Stomach smooth muscle (tissue), 2 donors: ENCODE data around the gene HMGXB4.

ENCODE experiments used
- H3K27ac ChIP-seq: one replicate; pipeline ENCODE4 v1.7.0; 2013; ENCODE audit warnings: mild to moderate bottlenecking, low read length, inconsistent platforms
- H3K27me3 ChIP-seq, 2 donors: one replicate each; pipeline ENCODE4 v1.7.0; 2013; ENCODE audit warnings: low read length in 2 of 2; ENCODE audit not compliant: insufficient read depth in 2 of 2, control insufficient read depth in 1 of 2
- H3K36me3 ChIP-seq, 2 donors: one replicate each; pipeline ENCODE4 v1.7.0; 2013; ENCODE audit warnings: low read length in 2 of 2; ENCODE audit not compliant: control insufficient read depth in 2 of 2, insufficient read depth in 2 of 2
- H3K4me1 ChIP-seq: one replicate; pipeline ENCODE4 v1.7.0; 2013; ENCODE audit warnings: low read length; ENCODE audit not compliant: control insufficient read depth, insufficient read depth
- H3K4me3 ChIP-seq, 2 donors: one replicate each; pipeline ENCODE4 v1.7.0; 2013; ENCODE audit warnings: low read length in 2 of 2
- H3K9ac ChIP-seq, 2 donors: one replicate each; pipeline ENCODE4 v1.7.0; 2013; ENCODE audit warnings: low read length in 2 of 2, mild to moderate bottlenecking in 1 of 2
- H3K9me3 ChIP-seq, 2 donors: one replicate each; pipeline ENCODE4 v1.7.0; 2013; ENCODE audit warnings: low read length in 2 of 2; ENCODE audit not compliant: control insufficient read depth in 2 of 2
- donor health status: healthy.
- donor health status: Pancreatic carcinoma.

Gene HMGXB4

GRCh38 chr22:35310556-35311550, 53.6 kb downstream of the HMGXB4 start:
- Histone ChIP-seq H3K4me1 (peaks cover 29% of the 10 kb centered on the region), H3K4me3 (no peak overlapping the region), H3K27me3 (no peaks in the 10 kb centered on the region), H3K9ac (no peak overlapping the region), H3K36me3 (peaks cover 0 to 7% of the 10 kb centered on the region in 2 donors), H3K27ac (no peak overlapping the region), H3K9me3 (no peaks in the 10 kb centered on the region)

DNA sequence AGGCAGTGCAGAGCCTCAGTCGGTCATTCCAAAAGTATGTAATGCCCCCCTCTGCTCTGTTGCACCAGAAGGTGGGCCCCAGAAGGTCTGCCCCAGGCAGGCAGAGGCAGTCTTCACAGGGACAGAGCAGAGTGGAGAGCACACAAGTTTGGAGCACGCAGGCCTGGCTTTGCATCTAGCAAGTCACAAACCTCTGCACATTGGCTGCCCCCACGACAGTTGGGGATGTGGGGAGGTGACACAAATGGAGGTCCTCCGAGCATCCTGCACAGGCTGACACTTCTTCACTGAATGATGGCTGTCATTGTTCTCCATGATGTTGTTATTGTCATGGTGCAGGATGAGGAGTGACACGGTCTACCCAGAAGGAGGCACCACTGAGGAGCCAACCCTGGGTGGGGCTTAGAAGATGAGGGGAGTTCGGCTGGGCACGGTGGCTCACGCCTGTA, 54.3 kb downstream of the HMGXB4 start:
- no peak overlapping the region for H3K4me3 ChIP-seq
- no peak overlapping the region for H3K9ac ChIP-seq
- peaks cover 0 to 4% of the 10 kb centered on the region in 2 donors for H3K36me3 ChIP-seq
- H3K4me1 ChIP-seq = peaks cover 31% of the 10 kb centered on the region
- H3K27me3 ChIP-seq = no peaks in the 10 kb centered on the region
- no peak overlapping the region for H3K27ac ChIP-seq
- H3K9me3 ChIP-seq = no peaks in the 10 kb centered on the region

DNA sequence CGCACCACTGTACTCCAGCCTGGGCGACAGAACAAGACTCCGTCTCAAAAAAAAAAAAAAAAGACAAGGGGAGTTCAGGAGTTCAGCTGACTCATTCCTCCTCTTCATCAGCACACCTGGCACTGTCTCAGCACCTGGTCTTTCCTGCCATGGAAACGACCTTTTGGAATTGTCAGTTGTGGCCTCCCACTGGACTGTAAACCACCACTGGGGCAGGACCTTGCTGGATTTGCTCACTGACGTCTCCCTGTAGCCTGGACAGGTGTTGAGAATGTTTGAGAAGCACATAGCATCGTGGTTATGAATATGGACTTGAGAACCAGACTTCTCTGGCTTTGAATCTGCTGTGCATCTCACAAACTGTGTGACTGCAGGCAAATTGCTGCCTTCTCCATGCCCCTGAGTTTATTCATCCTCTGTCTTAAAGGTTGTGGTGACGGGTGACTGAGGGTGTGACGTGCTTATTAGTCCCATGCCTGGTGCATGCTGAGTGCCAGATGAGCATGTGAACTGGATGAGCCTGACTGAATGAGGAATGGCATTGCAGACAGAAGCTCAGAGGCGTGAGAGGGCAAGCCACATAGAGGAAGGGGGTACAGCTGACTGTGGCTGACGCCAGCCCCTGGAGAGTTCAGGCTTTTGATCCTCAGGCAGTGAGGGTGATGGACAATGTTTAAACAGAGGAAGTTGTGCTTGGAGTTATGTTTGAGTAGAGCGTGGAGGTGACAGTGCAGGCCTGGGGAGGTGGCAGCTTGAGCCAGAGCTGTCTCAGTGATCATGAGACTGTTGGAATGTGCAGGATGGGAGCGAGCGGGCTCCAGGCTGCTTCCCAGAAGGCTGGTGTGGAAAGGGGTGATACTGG, 55.1 kb downstream of the HMGXB4 start:
- Histone ChIP-seq H3K9ac (no peak overlapping the region), H3K27ac (no peak overlapping the region), H3K4me3 (no peak overlapping the region), H3K9me3 (no peaks in the 10 kb centered on the region), H3K36me3 (peaks cover 0 to 4% of the 10 kb centered on the region in 2 donors), H3K4me1 (peaks cover 31% of the 10 kb centered on the region), H3K27me3 (no peaks in the 10 kb centered on the region)

DNA sequence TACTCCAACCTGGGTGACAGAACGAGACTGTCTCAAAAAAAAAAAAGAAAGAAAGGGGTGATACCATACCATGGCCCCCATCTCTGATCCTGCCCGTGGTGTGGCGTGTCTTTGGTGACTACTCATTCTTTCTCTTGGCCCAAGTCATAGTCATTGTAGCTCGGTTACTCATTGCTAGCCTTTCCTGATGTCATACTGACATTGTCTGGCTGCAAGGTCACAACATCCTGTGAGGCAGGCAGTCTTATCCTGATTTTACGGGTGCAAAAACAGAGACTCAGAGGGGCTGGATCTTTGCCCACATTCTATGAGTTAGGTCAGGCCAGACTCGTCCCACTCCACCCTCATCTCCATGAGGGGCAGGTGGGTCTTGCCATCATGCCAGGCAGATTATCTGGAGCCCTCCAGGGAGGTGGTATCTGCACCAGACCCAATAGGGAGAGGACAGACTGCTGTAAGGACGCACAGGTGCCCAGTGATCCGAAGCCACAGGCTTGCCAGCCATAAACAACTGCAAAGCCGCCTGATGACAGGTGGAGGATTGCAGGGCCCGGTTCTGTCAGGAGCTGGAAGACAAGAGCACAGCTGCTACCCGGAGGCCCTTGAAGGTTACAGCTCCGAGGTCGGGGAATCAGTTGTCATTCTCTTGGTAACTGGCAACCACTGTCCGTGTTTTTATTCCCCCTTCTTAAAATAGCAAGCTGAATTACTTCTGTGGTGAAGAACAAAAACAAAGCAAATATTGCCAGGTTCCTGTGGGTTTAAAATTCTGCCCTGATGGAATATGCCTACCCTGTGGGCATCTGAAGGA, 56.2 kb downstream of the HMGXB4 start:
- Histone ChIP-seq H3K4me1 (peaks cover 31% of the 10 kb centered on the region), H3K27ac (peak overlapping the region; percentile 31), H3K9ac (peak overlapping the region in 1 of 2 donors; percentile 36)

DNA sequence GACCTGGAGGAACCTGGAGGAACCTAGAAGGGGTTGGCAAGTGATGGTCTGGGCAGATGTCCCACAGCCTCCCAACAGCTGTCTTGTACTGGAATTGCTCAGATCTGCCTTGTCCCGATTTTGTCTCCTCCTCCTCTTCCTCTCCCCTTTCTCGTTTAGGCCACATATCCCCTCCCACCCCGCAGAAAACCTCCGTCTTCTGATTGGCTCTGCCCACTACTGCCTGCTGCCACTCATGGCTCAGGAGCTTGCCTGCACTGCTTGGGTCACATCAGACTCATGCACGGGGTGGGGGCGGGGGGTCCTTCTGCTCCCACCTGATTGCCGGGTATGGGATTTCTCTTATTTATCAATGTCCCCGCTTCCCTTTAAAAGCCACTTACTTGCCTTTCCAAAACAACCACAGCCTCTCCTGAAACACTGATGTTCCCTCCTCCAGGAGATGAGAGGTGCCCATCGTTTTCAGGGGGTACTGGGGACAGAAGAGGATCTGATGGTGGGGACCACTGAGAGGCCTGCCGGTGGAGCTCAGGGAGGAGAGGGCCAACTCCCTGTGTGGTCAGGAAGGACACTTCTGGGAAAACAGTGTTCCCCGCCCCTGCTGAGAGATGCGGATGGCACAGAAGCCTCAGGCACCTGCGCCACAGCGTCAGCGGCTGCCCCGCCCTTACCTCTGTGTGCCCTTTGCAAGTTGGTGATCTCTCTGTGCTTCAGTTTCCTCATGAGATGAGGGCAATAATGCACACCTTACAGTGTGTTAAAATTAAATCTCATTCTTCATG, 57.1 kb downstream of the HMGXB4 start:
- Histone ChIP-seq H3K9ac (peak overlapping the region in 1 of 2 donors; percentile 36), H3K4me1 (peaks cover 31% of the 10 kb centered on the region), H3K4me3 (peak overlapping the region in 1 of 2 donors; percentile 38), H3K27ac (peak overlapping the region; percentile 31), H3K9me3 (no peaks in the 10 kb centered on the region), H3K36me3 (peaks cover 13 to 14% of the 10 kb centered on the region in 2 donors), H3K27me3 (no peaks in the 10 kb centered on the region)

More for the DNA sequence above, 56.2 kb downstream of the HMGXB4 start:
- H3K36me3 ChIP-seq = peaks cover 6 to 9% of the 10 kb centered on the region in 2 donors
- no peaks in the 10 kb centered on the region for H3K27me3 ChIP-seq
- H3K4me3 ChIP-seq = peak overlapping the region in 1 of 2 donors; percentile 38
- no peaks in the 10 kb centered on the region for H3K9me3 ChIP-seq

DNA sequence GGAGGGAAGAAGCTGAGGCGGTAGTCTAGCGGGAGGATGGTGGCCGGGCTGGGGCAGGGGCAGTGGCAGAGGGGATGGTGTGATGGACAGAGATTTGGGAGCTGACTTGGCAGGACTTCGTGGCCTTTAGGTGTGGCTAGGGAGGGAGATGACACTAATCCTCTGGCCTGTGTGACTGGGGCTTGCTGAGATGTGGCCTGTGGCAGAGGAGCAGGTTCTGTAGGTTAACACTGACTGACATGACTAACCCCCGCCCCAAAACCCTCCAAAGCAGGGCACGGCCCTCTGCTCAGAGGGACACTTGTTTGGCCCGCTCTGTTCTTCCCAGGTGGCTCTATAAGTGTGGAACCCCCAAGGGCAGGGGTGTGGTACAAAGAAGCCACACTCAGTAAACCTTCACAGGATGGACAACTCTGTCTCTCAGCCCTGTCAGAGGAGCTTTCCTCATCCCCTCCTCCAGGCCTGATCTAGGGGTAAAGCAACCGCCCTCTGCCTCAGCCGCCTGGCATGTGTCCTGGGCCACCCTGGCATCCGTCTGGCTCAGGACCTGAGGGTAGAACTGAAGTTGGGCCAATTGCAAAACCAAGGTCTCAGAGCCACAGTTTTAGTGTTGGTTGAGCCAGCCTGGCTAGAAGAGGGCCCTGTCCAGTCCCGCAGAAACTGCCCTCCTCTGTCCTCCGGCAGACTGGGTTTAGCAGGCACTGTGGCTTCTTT, 58.0 kb downstream of the HMGXB4 start:
- H3K4me1 ChIP-seq = peaks cover 31% of the 10 kb centered on the region
- no peak overlapping the region for H3K27ac ChIP-seq
- no peak overlapping the region for H3K9ac ChIP-seq
- H3K27me3 ChIP-seq = no peaks in the 10 kb centered on the region
- peaks cover 13 to 18% of the 10 kb centered on the region in 2 donors for H3K36me3 ChIP-seq
- no peak overlapping the region for H3K4me3 ChIP-seq
- no peaks in the 10 kb centered on the region for H3K9me3 ChIP-seq

- no peaks in the 10 kb centered on the region for H3K27me3 ChIP-seq
- H3K36me3 ChIP-seq = peaks cover 13 to 19% of the 10 kb centered on the region in 2 donors
- no peak overlapping the region for H3K9ac ChIP-seq
- no peak overlapping the region for H3K27ac ChIP-seq
- H3K4me3 ChIP-seq = no peak overlapping the region
- peaks cover 31% of the 10 kb centered on the region for H3K4me1 ChIP-seq
- H3K9me3 ChIP-seq = no peaks in the 10 kb centered on the region
Measured at GRCh38 chr22:35315855-35316745, 58.8 kb downstream of the HMGXB4 start.

- no peak overlapping the region for H3K27ac ChIP-seq
- H3K36me3 ChIP-seq = peaks cover 13 to 19% of the 10 kb centered on the region in 2 donors
- H3K4me3 ChIP-seq = no peak overlapping the region
Measured at GRCh38 chr22:35316751-35317150, 59.5 kb downstream of the HMGXB4 start.

More at GRCh38 chr22:35316751-35317150, 59.5 kb downstream of the HMGXB4 start:
- Histone ChIP-seq H3K9me3 (no peaks in the 10 kb centered on the region), H3K4me1 (peaks cover 31% of the 10 kb centered on the region), H3K9ac (no peak overlapping the region), H3K27me3 (no peaks in the 10 kb centered on the region)
